Liver (tissue), 3 donors: ENCODE results near the gene POLR3A.

Experiments
- ATF3 ChIP-seq: IDR thresholded peaks from 2 replicates; pipeline ENCODE4 v1.6.1; 2016; ENCODE audit warnings: antibody characterized with exemption
- CTCF ChIP-seq: fragments of 150-350 bp; IDR thresholded peaks from 2 replicates; pipeline ENCODE4 v1.5.1; 2017; ENCODE audit warnings: improper control_type of control experiment, low read depth, low read length; ENCODE audit not compliant: missing input control
- FOXA1 ChIP-seq: IDR thresholded peaks from 2 replicates; pipeline ENCODE4 v1.6.1; 2016; ENCODE audit warnings: antibody characterized with exemption
- GABPA ChIP-seq, 2 donors: IDR thresholded peaks in 1 of 2; conservative IDR thresholded peaks in 1 of 2; 2 replicates each; pipeline ENCODE4 v1.6.1; 2016; ENCODE audit warnings: antibody characterized with exemption in 2 of 2, mild to moderate bottlenecking in 1 of 2, moderate library complexity in 1 of 2
- JUND ChIP-seq, 2 donors: IDR thresholded peaks; 2 replicates each; pipeline ENCODE4 v1.6.1; 2016; ENCODE audit warnings: antibody characterized with exemption in 2 of 2
- RAD21 ChIP-seq, 2 donors: IDR thresholded peaks; 2 replicates each; pipeline ENCODE4 v1.6.1; 2016; ENCODE audit warnings: antibody characterized with exemption in 2 of 2, mild to moderate bottlenecking in 2 of 2
- SP1 ChIP-seq: IDR thresholded peaks from 2 replicates; pipeline ENCODE4 v1.6.1; 2018; ENCODE audit warnings: antibody characterized with exemption, mild to moderate bottlenecking
- TAF1 ChIP-seq: conservative IDR thresholded peaks from 2 replicates; pipeline ENCODE4 v1.6.1; 2016; ENCODE audit warnings: antibody characterized with exemption, mild to moderate bottlenecking
- YY1 ChIP-seq: IDR thresholded peaks from 2 replicates; pipeline ENCODE4 v1.6.1; 2016; ENCODE audit warnings: antibody characterized with exemption, mild to moderate bottlenecking
- TF ChIP-seq, protein P1 (sequence below): IDR thresholded peaks from 2 replicates; pipeline ENCODE4 v1.6.1; 2016; ENCODE audit warnings: antibody characterized with exemption, mild to moderate bottlenecking
- donor health status: healthy.
- donor health status: healthy.

DNA sequence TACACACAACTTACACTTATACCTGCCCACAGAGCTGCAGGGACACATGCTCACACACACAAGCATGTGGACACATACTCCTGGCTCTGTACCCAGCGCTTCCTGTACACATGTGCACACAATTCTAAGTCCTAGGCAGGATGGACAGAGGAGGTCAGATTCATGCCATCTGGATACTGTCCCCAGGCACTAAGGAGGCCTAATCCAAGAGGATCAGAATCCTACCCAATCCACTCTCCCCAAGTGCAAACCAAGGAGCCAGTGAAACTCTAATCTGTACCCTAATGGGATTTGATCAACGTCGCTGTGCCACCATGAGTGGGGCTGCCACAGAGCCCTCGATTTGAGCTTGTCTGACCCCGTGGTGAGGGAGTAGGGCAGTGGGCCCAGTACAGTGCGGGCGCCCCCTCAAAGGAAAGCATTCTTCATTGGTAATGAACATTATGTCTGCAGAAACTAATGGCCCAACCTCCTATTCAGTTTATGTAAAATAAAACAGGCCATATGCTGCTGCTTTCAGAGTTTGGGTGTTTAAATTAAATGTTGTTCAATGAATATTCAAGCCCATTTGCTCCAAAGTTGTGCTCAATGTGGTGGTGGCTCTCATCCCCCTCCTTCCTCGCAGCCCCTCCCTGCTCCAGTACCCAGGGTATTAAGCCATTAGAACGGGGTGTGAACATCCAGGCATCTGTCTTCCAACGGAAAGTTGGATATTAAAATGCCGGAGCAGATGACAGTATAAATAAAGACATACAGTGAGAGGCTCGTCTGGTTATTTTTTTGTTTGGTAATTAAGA, 30.8 kb upstream of the POLR3A start:
- TF ChIP-seq GABPA (IDR thresholded peaks at IDR 0.05 in 1 of 2, conservative IDR thresholded peaks at IDR 0.05 in 1 of 2), result no peak
- TF ChIP-seq CTCF, result no peak
- TF ChIP-seq, protein P1, sequence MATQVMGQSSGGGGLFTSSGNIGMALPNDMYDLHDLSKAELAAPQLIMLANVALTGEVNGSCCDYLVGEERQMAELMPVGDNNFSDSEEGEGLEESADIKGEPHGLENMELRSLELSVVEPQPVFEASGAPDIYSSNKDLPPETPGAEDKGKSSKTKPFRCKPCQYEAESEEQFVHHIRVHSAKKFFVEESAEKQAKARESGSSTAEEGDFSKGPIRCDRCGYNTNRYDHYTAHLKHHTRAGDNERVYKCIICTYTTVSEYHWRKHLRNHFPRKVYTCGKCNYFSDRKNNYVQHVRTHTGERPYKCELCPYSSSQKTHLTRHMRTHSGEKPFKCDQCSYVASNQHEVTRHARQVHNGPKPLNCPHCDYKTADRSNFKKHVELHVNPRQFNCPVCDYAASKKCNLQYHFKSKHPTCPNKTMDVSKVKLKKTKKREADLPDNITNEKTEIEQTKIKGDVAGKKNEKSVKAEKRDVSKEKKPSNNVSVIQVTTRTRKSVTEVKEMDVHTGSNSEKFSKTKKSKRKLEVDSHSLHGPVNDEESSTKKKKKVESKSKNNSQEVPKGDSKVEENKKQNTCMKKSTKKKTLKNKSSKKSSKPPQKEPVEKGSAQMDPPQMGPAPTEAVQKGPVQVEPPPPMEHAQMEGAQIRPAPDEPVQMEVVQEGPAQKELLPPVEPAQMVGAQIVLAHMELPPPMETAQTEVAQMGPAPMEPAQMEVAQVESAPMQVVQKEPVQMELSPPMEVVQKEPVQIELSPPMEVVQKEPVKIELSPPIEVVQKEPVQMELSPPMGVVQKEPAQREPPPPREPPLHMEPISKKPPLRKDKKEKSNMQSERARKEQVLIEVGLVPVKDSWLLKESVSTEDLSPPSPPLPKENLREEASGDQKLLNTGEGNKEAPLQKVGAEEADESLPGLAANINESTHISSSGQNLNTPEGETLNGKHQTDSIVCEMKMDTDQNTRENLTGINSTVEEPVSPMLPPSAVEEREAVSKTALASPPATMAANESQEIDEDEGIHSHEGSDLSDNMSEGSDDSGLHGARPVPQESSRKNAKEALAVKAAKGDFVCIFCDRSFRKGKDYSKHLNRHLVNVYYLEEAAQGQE, result no peak
- no peak for TF ChIP-seq RAD21 (IDR thresholded peaks at IDR 0.05)
- no peak for TF ChIP-seq SP1
- no peak for TF ChIP-seq JUND (IDR thresholded peaks at IDR 0.05)
- TF ChIP-seq FOXA1, result no peak
- TF ChIP-seq YY1, result no peak
- no peak for TF ChIP-seq ATF3
- no peak for TF ChIP-seq TAF1
